LHCN-M2 (cell line): ENCODE measurements around the gene PAK6. TPM values are rescaled to one million over a fixed set of nuclear protein-coding genes. Genes with fewer than 3 reads are reported as not detected.

Experiments
- DNase-seq: peaks from one replicate; pipeline ENCODE4 v3.0.0-alpha.2; 2012; ENCODE audit warnings: low read depth
- polyA plus RNA-seq: library from polyadenylated mRNA; unstranded; fragments of >200 nt; gene quantifications from one replicate; pipeline ENCODE4 v1.2.1, GENCODE V29; 2012; ENCODE audit warnings: missing spikeins
- total RNA-seq: library from RNA; depleted of rRNA; stranded (reverse); fragments of >200 nt; gene quantifications from 2 replicates; pipeline ENCODE4 v1.2.3, GENCODE V29; 2014; rRNA removed

Gene PAK6
- total RNA-seq, result under 0.01 TPM in 1 of 2 replicates, not detected in the other
- not detected for polyA plus RNA-seq

DNA sequence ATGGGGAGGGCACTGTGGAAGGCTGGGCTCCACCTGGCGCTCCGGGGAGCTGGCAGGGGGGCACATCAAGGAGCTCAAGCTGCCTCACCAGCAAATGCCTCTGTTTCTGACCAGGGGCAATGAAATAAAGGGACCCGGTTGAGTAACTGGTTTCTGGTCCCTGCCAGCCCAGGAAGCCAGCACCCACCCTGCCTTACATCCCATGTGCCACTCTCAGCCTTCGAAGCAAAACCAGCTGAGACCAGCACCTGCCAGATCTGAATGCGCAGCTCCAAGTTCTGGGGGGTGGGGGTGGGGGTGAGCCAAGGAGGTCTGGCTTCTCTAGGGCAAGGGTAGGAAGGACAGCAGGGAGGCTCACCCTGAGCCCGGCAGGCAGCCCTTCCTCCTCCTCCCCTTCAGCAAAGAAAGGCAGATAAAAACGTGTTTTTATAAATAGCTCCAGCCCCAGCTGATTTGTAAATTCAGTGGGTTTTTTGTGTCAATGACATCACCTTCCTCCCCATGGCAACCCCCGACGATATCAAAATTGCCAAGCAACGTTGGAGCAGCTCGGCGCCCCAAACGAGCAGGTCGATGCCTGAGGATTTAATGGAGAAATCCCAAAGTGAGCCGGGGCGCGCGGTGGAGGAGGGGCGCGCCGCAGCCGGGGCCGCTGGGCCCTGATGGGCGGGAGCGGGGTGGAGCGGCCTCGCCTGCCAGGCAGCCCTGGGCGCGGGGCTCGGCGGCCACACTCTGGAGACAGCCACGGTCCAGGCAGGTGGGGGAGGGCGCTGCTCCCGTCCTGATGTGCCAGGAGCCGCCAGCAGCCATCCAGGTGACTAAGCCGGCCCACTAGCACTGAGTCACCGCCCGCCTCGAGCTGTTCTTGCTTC is at the start of gene PAK6:
PAK6 (plus strand) TSS at position 532 of the 872 bp plus-strand sequence. CDS start 25,723 bp downstream, outside the sequence.
- DNase-seq, result peak; percentile 23

GRCh38 chr15:40190591-40190990 is 48.3 kb upstream of the PAK6 start:
- peak; percentile 96 for DNase-seq

GRCh38 chr15:40192942-40193341 is 45.9 kb upstream of the PAK6 start:
- peak; percentile 72 for DNase-seq

- no peak for DNase-seq
Observed at GRCh38 chr15:40197434-40197833, 41.4 kb upstream of the PAK6 start.

GRCh38 chr15:40198355-40199085 is 40.3 kb upstream of the PAK6 start:
- no peak for DNase-seq

- no peak for DNase-seq
Observed at GRCh38 chr15:40204100-40204499, 34.8 kb upstream of the PAK6 start.

DNA sequence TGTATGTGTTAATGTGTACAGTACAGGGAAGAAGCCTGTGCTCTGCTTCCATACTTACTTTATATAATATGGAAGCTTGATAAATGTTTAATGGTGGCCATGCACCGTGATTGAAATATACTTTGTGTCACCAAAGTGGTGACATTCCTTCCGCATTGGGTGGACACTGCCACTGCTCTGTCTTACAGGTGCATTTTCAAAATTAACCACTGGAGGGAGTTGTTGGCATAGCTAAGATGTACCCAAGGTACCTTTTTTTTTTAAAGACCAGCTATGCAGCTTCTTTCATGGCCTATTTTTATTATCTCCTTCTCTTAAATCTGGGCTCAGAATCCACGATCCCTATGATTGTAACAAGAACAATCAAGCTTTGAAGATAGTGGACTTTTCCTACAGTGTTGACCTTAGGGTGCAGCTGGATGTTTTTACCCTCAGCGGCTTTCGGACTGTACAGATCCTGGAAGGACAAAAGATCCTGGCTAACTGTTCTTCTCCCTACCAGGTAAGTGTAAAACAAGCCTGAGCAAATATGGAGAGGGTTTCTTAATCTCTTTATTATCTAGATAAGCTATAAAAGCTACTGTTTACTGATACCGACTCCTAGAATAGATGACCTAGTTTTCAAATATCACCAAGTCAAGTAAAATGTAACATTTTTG is 21.6 kb upstream of the PAK6 start:
- peak; percentile 55 for DNase-seq

DNA sequence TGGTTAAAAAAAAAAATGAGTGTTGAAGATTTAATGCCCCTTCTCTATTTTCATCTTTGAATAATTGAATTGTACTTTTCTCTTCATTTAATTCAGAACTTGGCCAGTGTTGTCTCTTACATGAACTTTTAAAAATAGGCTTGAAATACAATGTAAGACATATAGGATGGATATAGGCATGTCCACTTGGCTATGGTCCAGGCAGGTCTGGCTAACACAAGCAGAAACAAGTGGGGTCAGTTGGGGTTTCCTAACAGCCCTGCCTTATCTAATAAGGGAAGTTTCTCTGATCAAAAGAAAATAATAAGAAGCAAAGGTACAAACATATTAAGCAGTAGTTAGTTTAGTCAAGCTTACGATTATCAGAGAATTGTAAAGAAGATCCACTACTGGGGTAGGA is 19.1 kb upstream of the PAK6 start:
- no peak for DNase-seq

- DNase-seq, result no peak
Observed at GRCh38 chr15:40222131-40222530, 16.7 kb upstream of the PAK6 start.

DNA sequence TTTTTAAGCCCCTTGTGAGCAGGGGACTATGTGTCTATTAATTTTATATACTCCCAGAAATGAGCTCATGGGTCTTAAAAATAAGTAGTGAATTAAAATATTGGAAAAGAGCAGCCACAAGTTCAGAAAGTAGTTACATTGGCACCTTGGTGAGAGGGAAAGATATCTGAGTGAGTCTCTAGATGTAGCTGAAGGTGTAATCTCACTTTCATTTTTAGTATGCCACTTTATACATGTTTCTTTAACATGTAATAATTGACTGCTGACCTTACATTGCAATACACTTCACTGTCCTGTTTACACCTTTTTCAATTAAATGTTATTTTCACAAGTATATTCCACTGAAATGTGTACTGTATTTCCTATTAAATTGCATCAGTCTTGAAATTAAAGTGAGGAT is 12.1 kb upstream of the PAK6 start:
- DNase-seq, result no peak

DNA sequence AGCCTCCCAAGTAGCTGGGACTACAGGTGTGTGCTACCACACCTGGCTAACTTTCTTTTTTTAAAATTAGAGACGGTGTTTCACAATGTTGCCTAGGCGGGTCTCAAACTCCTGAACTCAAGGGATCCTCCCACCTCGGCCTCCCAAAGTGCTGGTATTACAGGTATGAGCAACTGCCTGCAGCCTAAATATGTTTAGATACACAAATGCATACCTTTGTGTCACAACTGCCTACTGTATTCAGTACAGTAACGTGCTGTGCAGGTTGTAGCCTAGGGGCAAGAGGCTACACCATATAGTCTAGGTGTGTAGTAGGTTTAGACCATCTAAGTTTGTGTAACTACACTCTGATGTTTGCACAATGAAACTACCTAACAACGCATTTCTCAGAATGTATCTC is 9.5 kb upstream of the PAK6 start:
- no peak for DNase-seq

DNA sequence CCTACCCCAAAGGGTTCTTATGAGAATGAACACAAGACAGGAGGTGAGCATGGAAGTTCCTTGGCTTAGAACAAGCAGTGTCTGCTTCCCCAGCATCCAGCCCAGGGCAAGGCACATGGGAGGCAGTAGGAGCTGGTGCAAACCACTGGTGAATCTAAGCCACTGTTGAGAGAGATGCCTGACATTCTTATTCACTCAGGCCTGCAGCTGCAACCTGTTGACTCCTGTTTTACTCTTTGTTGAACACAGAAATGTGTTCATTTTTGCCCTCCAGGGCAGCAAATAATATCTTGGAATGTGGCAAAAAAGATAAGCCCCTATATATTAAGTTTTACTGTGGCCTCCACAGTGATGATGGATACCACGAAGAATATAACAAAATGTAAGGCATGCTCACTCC is 8.9 kb upstream of the PAK6 start:
- no peak for DNase-seq

DNA sequence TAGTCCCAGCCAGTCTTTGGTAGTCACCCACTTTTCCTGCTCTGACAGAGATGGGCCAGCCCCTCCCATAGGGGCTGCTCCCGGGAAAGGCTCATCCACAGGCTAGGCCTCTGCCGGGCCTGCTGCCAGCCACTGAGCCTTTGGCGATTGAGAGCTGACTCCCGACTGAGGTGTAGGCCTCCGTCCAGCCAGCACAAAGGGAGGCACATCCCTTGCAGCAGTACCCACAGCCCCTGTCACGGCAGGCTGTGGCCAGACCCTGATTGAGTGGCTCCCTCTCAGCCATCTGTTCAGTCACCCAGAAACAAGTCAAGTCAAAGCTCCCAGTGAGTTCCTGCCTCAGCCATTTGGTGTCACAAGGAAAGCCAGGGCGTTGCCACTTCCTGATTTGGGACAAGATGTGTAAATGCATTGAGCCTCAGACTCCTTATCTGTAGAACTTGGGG is 6.2 kb upstream of the PAK6 start:
- DNase-seq, result no peak

- no peak for DNase-seq
Observed at GRCh38 chr15:40233727-40234577, 4.9 kb upstream of the PAK6 start.

GRCh38 chr15:40234783-40235182 is 4.1 kb upstream of the PAK6 start:
- peak; percentile 23 for DNase-seq

DNA sequence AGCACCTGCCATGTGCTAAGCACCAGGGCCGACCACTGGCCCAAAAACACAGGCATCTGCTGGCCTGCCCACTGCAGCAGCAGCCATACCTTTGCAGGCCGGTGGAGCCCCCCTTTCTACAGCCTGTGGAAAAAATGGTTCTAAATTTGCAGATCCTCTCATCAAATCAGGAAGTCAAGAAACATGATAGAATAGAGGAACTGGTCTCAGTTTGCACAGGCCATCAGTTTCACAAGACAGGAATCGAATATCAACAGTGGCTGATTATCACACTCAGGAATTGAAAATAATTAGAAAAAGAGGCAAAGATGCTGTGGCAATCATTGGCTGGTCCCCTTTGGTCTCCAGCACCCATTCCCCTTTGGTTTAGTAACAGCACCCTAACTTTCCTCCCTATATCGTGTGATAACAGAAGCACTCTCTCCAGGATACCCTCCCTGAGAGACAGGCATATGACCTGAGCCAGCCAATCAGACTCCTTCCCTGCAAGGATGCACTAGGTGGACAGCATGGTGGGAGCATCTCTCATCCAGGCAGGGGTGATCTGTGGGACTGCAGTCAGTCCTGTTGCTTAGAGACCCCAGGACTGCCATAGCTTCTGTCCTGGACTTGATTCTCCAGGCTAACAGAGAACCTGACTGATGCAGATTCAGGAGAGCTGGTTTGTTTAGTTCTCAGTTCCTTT is 3.5 kb upstream of the PAK6 start:
- no peak for DNase-seq

DNA sequence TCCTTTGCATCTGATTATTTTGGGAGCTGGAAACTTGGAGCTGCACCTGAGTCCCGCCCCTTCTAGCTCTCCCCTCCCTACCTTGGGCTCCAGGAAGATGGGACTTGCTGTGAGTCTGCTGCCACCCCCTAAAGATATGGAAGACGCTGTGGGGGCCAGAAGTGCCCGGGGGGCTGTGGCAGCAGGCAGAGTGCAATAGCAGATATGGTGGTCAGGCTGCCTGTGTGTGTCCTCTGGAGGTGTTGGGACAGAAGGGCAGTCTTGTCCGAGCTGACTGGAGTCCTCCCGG is 485 bp downstream of the PAK6 start:
- no peak for DNase-seq

DNA sequence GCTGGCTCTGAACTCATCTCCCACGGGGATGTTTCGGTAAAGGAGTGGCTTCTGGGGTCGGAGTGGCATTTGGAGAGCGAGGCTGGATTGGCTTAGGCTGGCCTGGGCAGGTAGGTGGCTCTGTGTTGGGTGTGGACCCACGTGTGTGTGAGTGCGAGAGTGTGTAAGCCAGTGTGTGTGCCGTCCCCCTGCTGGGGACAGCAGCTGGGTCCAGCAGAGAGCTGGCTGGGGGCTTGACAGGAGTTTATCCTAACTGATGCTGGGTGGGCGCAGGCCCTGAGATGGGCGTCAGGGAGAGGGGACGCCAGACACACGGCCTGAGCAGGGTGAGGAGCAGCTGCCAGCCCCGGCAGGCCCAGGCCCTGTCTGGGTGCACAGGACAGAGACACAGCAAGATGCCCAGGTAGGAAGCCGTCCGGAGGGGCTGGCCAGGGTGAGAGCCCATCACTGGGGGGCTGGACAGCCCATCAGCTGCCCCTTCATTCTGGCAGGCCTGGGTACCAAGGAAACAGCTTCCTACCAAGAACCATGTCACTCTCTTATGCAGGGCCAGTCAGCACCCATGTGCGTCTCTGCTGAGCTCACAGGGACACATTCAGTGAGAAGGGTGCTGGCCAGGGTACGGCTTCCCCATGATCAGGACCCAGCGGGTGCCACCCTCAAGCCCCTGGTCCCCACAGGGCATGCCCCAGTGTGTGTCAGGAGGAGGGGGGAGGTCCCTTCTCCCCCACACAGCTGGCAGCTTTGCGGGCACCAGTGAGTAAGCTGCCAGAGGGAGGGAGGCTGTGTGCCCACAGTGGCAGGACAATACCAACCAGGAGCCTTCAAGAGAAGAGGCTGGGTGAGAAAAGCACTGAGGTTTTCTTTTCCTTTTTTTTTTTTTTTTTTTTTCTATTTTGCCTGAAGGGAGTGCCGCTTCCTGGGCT is 1.1 kb downstream of the PAK6 start:
- DNase-seq, result no peak

DNA sequence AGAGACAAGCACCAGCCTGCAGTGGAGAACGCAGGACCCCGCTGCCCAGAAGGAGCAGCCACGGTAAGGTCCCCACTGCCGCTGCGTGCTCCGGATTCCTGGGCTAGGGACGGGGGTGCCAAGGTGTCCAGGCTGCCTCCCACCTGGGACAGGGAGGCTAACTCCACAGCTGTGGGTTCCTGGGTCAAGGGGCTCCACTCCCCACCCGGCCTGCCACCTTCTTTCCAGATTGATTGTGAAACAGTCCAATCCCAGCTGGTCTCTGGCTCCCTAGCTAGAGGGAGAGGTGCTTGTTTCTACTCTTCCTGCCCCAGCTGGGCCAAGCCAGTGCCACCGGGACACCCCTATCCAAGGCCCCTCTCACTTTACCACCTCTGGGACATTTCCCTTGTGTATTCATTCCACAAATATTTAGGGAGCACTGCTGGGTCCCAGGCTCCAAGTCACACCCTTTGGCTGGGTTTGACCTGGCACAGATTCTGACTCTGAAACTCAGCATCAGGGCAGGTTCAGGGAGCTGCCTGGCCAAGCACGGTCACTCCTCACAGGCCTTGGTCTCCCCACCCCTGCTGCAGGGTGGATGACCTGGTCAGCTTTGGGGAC is 1.9 kb downstream of the PAK6 start:
- DNase-seq, result no peak
